Activated B cell treated with CpG ODN at 0.5 μM for 24 hours (primary cell): ENCODE measurements around the gene PGLYRP2. TPM values are rescaled to one million over a fixed set of nuclear protein-coding genes. Genes with fewer than 3 reads are reported as not detected.
A peak's percentile ranks its signal among the peaks of the same experiment; 100 is the strongest.

Experiments
- ATAC-seq: fragments of 200-7000 bp; cut with Tn5 transposase; one replicate; pipeline ENCODE4 v1.10.0; 2021; ENCODE audit warnings: low read depth, mild to moderate bottlenecking, moderate library complexity
- CTCF ChIA-PET: fragments of 350-600 bp; sonication (Branson Sonifier 250); formaldehyde crosslinking; loops from one replicate; lab custom pipeline; 2021; ENCODE audit warnings: antibody characterized with exemption; lab: Charles Lee
- POLR2A ChIA-PET: fragments of 350-600 bp; sonication (Branson Sonifier 250); formaldehyde crosslinking; loops from one replicate; lab custom pipeline; 2021; ENCODE audit warnings: antibody characterized with exemption; lab: Charles Lee
- DNase-seq: peaks from one replicate; pipeline ENCODE4 v3.0.0; 2022
- H3K27ac Mint-ChIP-seq: one replicate; pipeline ENCODE4 v1.8.0; 2020; ENCODE audit warnings: mixed read lengths
- H3K27me3 Mint-ChIP-seq: one replicate; pipeline ENCODE4 v1.8.0; 2021; ENCODE audit warnings: mixed read lengths
- H3K36me3 Mint-ChIP-seq: one replicate; pipeline ENCODE4 v1.8.0; 2021; ENCODE audit warnings: low read depth, mixed read lengths
- H3K4me1 Mint-ChIP-seq: one replicate; pipeline ENCODE4 v1.8.0; 2021; ENCODE audit warnings: mixed read lengths
- H3K4me3 Mint-ChIP-seq: one replicate; pipeline ENCODE4 v1.8.0; 2020; ENCODE audit warnings: mild to moderate bottlenecking, mixed read lengths
- H3K9me3 Mint-ChIP-seq: one replicate; pipeline ENCODE4 v1.8.0; 2020; ENCODE audit warnings: mixed read lengths
- CTCF ChIP-seq: fragments of 200-600 bp; IDR thresholded peaks from one replicate; pipeline ENCODE4 v1.8.0; 2022; ENCODE audit warnings: antibody characterized with exemption, mild to moderate bottlenecking
- intact Hi-C: fragments of 100-400 bp; cut with micrococcal nuclease; formaldehyde crosslinking; loops from one replicate; pipeline ENCODE4 v1.15.1; 2024
- total RNA-seq: library from RNA; stranded (reverse); gene quantifications from 2 replicates; pipeline ENCODE4 v1.2.3, GENCODE V29; 2022

Gene PGLYRP2
- total RNA-seq, 1 donor from 2014 or later: not detected

- H3K27me3 Mint-ChIP-seq: no peaks in the 10 kb centered on the region
- no peak overlapping the region for H3K27ac Mint-ChIP-seq
- intact Hi-C loops: no loop called here
- TF ChIP-seq CTCF: no peak
- peak; percentile 41 for ATAC-seq
- ChIA-PET POLR2A (no interaction called here), CTCF (no interaction called here)
- H3K9me3 Mint-ChIP-seq: no peaks in the 10 kb centered on the region
- H3K4me3 Mint-ChIP-seq: no peak overlapping the region
- H3K36me3 Mint-ChIP-seq: peaks cover 65% of the 10 kb centered on the region
- no peak for DNase-seq
- H3K4me1 Mint-ChIP-seq: peaks cover 4% of the 10 kb centered on the region
Observed at GRCh38 chr19:15456871-15457700, 22.2 kb downstream of the PGLYRP2 start.

DNA sequence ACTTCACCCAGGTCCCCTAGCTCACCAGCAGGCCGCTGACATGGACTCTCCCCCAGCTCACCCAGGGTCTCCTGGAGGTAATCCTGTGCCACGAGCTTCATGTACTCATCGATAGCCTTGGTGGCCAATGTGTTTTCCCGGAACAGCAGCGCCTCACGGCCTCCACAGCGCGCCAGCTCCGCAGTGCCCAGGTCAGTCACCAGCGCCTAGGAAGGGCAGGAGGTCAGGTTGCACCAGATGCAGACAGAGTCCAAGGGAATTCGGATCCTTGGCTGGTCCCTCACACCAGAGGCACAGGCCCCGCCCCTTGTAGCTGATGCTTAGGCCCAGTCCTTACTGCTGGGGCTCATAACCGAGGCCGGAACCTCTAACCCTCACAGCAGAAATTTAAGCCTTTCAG lies 22.9 kb downstream of the PGLYRP2 start:
- Mint-ChIP-seq H3K27ac (no peak overlapping the region), H3K36me3 (peaks cover 66% of the 10 kb centered on the region), H3K27me3 (no peaks in the 10 kb centered on the region), H3K4me3 (no peak overlapping the region), H3K4me1 (no peaks in the 10 kb centered on the region), H3K9me3 (no peaks in the 10 kb centered on the region)
- intact Hi-C loops: no loop called here
- CTCF ChIA-PET: no interaction called here
- TF ChIP-seq CTCF: no peak
- DNase-seq (no peak), ATAC-seq (no peak)
- POLR2A ChIA-PET: no interaction called here

GRCh38 chr19:15455996-15456395 lies 23.3 kb downstream of the PGLYRP2 start:
- DNase-seq (no peak), ATAC-seq (no peak)
- H3K27me3 Mint-ChIP-seq: no peaks in the 10 kb centered on the region
- ChIA-PET CTCF (no interaction called here), POLR2A (interaction anchor here (0.8 to 1.9 kb wide), 2 partner anchors 8 to 37 kb away, joined by 3 to 6 read pairs; partner anchors contain the start of gene AKAP8L)
- no peaks in the 10 kb centered on the region for H3K9me3 Mint-ChIP-seq
- peaks cover 68% of the 10 kb centered on the region for H3K36me3 Mint-ChIP-seq
- H3K4me3 Mint-ChIP-seq: no peak overlapping the region
- TF ChIP-seq CTCF: no peak
- intact Hi-C loops: no loop called here
- H3K27ac Mint-ChIP-seq: no peak overlapping the region
- H3K4me1 Mint-ChIP-seq: no peaks in the 10 kb centered on the region

GRCh38 chr19:15453906-15454860 lies 25.1 kb downstream of the PGLYRP2 start:
- ATAC-seq (no peak), DNase-seq (no peak)
- Mint-ChIP-seq H3K4me1 (peaks cover 8% of the 10 kb centered on the region), H3K4me3 (no peak overlapping the region), H3K9me3 (no peaks in the 10 kb centered on the region), H3K36me3 (peaks cover 53% of the 10 kb centered on the region), H3K27ac (no peak overlapping the region), H3K27me3 (no peaks in the 10 kb centered on the region)
- intact Hi-C loops: no loop called here
- ChIA-PET POLR2A (interaction anchor here (0.6 to 1.9 kb wide), 5 partner anchors 10 to 35 kb away, joined by 3 to 10 read pairs (median 3); partner anchors contain the start of gene AKAP8L), CTCF (interaction anchor here (1.1 kb wide), 1 partner anchor 9 kb away, joined by 4 read pairs; no protein-coding TSS in a partner anchor)
- no peak for TF ChIP-seq CTCF
